ENCODE data around the gene IGF2BP3.

DNA sequence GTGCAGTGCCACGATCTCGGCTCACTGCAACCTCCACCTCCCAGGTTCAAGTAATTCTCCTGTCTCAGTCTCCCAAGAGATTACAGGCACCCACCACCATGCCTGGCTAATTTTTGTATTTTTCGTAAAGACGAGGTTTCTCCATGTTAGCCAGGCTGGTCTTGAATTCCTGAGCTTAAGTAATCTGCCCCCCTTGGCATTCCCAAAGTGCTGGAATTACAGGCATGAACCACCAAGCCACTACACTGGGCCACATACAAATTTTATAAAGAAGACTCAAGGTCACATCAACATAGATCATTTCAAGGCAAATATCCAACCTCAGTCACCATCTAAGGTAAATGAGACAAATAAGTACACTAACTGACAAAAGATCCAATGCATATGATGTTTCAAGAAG, 32.1 kb downstream of the IGF2BP3 start:
- TF ChIP-seq POLR2A (IDR thresholded peaks at IDR 0.05; ENCODE audit: low read depth, low read length) (no peak), PAX5 (IDR thresholded peaks at IDR 0.05; ENCODE audit: insufficient read depth, low read length, severe bottlenecking) (no peak)

All from GM12891 (cell line).